ENCODE measurements around the gene DYNC1I2. TPM values are rescaled to one million over a fixed set of nuclear protein-coding genes. Genes with fewer than 3 reads are reported as not detected.
"Not testable (repeated sequence)": the region's sequence is repeated elsewhere in the genome, so short reads cannot be mapped to it uniquely, and the experiment has no call there.

Gene DYNC1I2
- total RNA-seq, 3 donors from 2014 or later: 91.2 to 116 (median 113) TPM

GRCh38 chr2:171745806-171746205, 58.5 kb downstream of the DYNC1I2 start:
- Histone ChIP-seq H3K4me1 (ENCODE audit: low read depth) (no peaks in the 10 kb centered on the region), H3K9me3 (no peaks in the 10 kb centered on the region), H3K36me3 (ENCODE audit: low read depth) (no peaks in the 10 kb centered on the region), H3K4me3 (no peak overlapping the region)
- DNase-seq (no peak), ATAC-seq (no peak)
- TF ChIP-seq, protein P1, sequence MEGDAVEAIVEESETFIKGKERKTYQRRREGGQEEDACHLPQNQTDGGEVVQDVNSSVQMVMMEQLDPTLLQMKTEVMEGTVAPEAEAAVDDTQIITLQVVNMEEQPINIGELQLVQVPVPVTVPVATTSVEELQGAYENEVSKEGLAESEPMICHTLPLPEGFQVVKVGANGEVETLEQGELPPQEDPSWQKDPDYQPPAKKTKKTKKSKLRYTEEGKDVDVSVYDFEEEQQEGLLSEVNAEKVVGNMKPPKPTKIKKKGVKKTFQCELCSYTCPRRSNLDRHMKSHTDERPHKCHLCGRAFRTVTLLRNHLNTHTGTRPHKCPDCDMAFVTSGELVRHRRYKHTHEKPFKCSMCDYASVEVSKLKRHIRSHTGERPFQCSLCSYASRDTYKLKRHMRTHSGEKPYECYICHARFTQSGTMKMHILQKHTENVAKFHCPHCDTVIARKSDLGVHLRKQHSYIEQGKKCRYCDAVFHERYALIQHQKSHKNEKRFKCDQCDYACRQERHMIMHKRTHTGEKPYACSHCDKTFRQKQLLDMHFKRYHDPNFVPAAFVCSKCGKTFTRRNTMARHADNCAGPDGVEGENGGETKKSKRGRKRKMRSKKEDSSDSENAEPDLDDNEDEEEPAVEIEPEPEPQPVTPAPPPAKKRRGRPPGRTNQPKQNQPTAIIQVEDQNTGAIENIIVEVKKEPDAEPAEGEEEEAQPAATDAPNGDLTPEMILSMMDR (IDR thresholded peaks at IDR 0.05): no peak
- intact Hi-C loops (cut with DNase I, micrococcal nuclease): no loop called here

GRCh38 chr2:171747371-171747770, 60.1 kb downstream of the DYNC1I2 start:
- Histone ChIP-seq H3K36me3 (ENCODE audit: low read depth) (no peaks in the 10 kb centered on the region), H3K4me3 (no peak overlapping the region), H3K9me3 (no peaks in the 10 kb centered on the region), H3K4me1 (ENCODE audit: low read depth) (no peaks in the 10 kb centered on the region)
- DNase-seq (no peak), ATAC-seq (no peak)
- intact Hi-C loops (cut with DNase I, micrococcal nuclease): no loop called here
- TF ChIP-seq, protein P1 (IDR thresholded peaks at IDR 0.05): no peak

DNA sequence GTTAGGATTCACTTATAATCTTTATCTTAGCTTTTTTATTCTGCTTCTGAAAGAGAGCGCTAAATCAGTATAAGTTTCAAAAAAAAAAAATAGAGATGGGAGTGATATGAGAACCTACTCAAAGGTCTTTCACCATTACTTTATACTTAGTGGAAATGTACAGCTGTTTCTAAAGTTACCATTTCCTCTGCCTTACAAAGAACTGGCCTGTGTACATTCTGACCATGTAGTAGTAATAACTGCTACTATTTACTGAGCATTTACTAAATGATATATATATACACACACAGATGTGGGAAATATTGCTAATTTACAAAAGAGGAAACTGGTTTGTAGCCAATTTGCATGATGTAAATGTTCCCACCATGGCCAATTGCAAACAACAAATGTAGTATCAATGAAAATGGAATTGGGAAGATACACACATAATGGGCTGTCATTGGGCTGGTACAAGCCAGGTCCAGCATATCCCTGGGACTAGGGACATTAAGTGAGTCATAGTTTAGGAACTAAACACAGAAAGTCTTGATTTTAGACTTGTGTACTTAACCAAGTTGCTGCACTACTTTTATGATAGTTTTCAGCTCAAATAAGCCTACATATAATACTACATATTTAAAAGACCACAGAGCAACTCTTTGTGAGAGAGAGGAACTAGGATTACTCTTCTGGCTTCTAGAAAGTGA, 67.1 kb downstream of the DYNC1I2 start:
- TF ChIP-seq, protein P1 (IDR thresholded peaks at IDR 0.05): no peak
- ATAC-seq (no peak), DNase-seq (no peak)
- Histone ChIP-seq H3K4me1 (ENCODE audit: low read depth) (no peaks in the 10 kb centered on the region), H3K36me3 (ENCODE audit: low read depth) (no peaks in the 10 kb centered on the region), H3K4me3 (no peak overlapping the region), H3K9me3 (peaks cover 4% of the 10 kb centered on the region)
- intact Hi-C loops (cut with DNase I, micrococcal nuclease): no loop called here

DNA sequence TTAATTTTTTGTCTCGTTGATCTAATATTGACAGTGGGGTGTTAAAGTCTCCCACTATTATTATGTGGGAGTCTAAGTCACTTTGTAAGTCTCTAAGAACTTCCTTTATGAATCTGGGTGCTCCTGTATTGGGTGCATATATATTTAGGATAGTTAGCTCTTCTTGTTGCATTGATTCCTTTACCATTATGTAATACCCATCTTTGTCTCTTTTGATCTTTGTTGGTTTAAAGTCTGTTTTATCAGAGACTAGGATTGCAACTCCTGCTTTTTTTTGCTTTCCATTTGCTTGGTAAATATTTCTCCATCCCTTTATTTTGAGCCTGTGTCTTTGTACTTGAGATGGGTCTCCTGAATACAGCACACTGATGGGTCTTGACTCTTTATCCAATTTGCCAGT, 71.5 kb downstream of the DYNC1I2 start:
- H3K9me3 ChIP-seq; intact Hi-C loops (cut with DNase I, micrococcal nuclease); ATAC-seq; H3K4me1 ChIP-seq (ENCODE audit: low read depth); H3K36me3 ChIP-seq (ENCODE audit: low read depth); H3K4me3 ChIP-seq; DNase-seq: not testable (repeated sequence)

GRCh38 chr2:171761176-171761575, 73.9 kb downstream of the DYNC1I2 start:
- H3K9me3 ChIP-seq; ATAC-seq; intact Hi-C loops (cut with DNase I, micrococcal nuclease): not testable (repeated sequence)

DNA sequence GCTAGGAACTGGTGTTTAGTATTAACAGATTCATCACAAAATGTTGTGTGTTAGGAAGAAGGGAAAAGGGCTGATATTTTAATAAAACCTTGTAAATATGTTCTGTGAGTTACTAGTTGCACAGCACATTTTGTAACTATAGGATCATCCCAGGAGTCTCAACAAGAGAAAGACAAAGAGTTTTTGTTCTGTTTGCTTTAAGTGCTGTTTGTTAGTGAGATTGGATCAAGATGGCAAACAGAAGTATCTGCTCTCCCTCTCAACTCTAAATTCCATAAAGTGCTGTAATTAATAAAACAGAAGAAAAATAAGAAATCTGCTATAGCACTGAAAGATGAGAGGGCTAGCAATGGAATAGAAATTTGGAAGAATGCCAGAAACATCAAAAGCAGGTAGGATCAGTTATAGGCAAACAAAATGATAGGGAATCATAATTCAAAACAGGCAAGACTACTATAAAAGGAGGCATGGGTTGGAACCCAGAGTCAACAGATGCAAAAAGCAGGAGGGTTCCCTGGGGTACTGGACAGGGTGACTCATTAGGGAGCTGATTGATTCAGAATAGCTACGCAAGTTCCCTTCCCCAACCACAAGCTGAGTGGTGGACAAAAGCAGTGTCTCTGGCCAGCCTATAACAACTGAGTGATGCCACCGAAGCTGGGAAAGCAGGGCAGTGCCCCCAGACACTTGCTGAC, 75.8 kb downstream of the DYNC1I2 start:
- no peaks in the 10 kb centered on the region for H3K9me3 ChIP-seq
- no peaks in the 10 kb centered on the region for H3K4me1 ChIP-seq (ENCODE audit: low read depth)
- TF ChIP-seq, protein P1 (IDR thresholded peaks at IDR 0.05): no peak
- no peak overlapping the region for H3K4me3 ChIP-seq
- intact Hi-C loops (cut with DNase I, micrococcal nuclease): no loop called here
- no peak for ATAC-seq
- H3K36me3 ChIP-seq (ENCODE audit: low read depth): no peaks in the 10 kb centered on the region
- DNase-seq: no peak

More at GRCh38 chr2:171761176-171761575, 73.9 kb downstream of the DYNC1I2 start:
- not testable (repeated sequence) for H3K4me1 ChIP-seq (ENCODE audit: low read depth); H3K4me3 ChIP-seq; DNase-seq; H3K36me3 ChIP-seq (ENCODE audit: low read depth)
